Activated T-helper 9 cell treated with anti-CD3 and anti-CD28 coated beads, Interleukin-2, amount 50 U/mL, for 16 hours (primary cell): ENCODE data around the gene SWAP70.
A peak's percentile ranks its signal among the peaks of the same experiment; 100 is the strongest.

ENCODE experiments used
- DNase-seq: peaks from one replicate; pipeline ENCODE4 v3.0.0-alpha.2; 2020; ENCODE audit warnings: low read depth

Gene SWAP70

DNA sequence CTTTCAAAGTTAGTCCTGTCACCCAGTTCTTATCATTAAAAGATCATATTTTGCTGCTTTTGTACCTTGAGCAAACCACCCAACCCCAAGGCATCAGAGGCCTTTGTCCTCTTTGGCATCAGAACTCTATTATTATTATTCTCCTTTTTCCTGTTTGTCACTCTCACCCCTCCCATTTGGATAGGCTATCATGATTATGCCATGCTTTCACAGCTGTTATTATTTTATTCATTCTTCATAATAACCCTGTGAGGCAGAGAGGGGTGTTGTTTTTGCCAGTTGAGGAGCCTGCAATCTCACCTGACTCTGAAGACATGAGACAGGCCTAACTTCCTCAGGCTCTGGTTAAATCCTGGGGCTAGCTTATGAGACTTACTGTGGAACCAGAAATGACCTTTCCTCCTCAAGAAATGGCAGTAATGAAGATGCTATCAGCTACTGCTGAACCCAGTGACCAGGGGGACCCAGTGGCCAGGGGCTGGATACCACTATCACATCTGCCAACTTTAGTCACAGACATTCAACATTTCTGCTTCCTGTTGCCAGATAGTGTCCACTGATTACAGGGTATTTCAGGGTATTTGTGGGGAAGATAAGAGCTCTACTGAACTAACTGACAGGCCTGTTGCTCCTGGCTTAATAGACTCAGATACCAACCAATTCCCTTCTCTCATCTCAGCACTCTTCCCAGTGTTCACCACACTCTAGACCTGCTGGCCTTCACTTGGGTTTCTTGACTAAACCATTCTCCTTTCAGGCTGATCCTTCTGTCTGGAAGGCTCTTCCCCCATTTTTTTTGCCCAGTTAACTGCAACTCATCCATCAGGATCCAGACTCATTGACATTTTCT is 11.8 kb upstream of the SWAP70 start:
- no peak for DNase-seq

DNA sequence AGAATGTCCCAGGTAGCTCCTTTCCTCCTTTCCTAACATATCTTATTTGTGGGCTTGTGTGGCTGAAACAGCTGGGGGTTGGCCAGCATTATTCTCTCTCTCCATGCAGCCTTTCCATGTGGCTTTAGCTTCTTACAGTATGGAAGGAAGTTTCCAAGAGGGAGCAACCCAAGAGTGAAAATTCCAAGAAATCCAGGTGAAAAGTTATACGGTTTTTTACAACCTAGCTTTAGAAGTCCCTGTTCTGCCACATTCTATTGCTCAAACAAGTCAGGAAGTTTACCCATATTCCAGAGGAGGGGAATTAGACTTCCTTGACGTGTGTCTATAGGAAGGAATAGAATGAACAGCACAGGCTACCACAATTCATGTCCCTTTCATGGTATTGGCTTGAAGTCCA is 10.0 kb upstream of the SWAP70 start:
- no peak for DNase-seq

DNA sequence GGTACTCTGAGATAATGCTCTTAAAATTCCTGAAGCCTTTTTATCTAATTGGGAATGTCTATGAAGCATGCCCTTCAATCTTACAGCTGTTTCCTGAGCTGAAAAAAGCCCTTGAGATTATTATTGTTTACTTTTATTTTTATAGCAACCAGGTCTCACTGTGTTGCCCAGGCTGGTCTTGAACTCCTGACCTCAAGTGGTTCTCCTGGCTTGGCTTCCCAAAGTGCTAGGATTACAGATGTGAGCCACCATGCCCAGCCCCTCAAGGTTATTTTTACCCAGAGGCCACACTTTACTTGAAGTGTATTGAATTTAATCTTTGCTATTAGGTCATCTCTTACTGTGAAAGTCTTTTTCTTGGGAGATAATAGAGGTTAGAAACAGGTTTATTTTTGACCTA is 7.0 kb upstream of the SWAP70 start:
- no peak for DNase-seq

DNA sequence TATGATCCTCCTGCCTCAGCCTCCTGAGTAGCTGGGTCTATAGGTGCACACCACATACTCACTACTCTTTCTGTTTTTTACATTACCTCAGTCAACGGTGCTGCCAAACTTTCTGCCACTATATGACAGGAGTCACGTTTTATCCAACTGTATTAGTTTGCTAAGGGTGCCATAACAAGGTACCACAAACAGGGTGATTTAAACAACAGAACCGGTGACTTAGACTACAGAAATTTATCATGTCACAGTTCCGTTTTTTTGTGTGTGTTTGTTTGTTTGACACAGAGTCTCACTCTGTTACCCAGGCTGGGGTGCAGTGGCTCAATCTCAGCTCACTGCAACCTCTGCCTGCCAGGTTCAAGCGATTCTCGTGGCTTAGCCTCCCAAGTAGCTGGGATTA is 6.3 kb upstream of the SWAP70 start:
- no peak for DNase-seq

DNA sequence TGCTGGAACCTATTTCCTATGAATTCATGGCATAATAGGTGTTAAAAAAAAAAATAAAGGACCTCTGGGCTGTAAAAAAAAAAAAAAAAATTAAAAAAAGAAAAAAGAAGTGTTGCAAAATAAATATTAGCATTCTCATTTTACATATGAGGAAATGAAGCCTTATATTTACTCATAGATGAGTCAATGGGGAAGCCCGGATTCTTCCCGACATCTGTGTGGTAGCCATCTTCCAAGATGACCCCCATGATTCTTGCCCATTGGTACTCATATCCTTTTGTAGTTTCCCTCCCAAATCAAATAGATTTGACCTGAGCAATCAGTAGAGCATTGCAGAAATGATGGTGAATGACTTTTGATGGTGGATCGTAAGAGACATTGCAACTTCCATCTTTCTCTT is 3.0 kb upstream of the SWAP70 start:
- no peak for DNase-seq

DNA sequence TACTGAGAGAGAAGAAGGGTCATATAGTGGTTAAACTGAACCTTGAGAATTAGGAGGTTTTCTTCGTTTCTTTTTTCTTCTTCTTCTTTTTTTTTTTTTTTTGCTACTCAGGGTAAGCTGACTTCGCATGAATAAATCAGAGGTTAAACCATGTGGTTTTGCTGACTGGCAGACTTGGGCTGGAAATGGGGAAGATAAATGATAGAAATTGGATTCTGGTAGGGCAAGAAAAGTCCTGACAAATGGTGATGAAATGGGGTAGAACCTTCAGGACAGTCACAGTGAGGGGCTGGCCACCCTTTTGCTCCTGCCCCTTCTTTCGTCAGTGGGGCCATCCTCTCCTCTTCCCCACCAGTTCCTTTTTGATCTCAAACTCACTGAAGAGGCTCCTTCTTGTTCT is 1.6 kb upstream of the SWAP70 start:
- DNase-seq: no peak

DNA sequence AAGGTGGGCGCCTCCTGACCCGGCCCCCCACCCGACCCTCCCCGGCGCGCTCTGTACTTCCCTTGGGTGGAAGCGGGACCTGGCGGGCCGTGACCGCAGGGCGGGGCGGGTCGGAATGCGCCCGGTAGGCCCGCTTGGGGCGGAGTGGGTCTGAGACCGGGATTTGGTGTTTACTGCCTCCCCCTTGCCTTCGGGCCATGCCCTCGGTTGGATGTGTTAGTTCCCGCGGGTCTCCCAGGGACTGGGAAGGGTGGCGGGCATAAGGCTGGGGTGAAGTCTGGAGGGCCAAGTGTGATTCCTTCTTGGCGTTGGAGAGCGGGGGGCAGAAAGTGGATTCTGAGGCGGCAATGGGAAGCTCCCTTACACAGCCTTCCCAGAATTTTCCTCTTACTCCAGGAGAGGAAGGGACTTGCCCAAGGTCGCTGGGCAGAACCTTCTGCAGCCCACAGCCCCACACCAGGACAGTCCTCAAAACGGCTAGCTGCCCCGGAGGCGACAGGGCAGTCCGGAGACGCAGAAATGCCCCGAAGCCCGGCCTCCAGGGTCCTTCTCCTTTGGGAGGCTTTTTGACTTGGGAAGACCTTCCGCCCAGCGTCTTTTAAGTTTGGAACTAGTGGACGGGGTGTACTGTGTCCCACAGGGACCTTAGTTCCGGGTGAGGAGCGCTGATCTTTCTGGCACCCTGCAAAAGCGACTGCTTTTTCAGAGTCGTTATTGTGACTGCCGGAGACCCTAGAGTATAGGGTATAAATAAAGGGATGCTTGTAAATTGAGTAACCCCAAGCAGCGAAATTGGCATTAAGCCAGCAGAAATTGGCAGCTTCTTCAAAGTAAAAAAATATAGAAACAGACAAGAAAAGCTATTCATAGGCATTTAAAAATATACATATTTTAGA is 647 bp downstream of the SWAP70 start:
- peak; percentile 1 for DNase-seq

DNA sequence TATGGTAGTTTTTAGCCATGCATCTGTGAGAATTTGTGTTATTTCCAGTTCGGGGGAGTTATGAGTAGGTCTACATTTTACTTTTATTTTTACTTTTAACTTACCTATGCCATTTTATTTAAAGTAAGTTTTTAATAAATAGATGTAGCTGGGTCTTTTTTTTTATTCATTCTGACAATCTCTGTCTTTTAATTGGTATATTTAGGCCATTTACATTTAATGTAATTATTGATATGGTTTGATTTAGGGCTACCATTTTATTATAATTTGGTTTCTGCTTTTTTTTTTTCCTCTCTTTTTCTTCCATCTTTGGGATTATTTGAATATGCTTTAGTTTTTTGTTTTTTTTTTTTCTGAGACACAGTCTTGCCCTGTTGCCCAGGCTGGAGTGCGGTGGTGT is 1.9 kb downstream of the SWAP70 start:
- DNase-seq: no peak

DNA sequence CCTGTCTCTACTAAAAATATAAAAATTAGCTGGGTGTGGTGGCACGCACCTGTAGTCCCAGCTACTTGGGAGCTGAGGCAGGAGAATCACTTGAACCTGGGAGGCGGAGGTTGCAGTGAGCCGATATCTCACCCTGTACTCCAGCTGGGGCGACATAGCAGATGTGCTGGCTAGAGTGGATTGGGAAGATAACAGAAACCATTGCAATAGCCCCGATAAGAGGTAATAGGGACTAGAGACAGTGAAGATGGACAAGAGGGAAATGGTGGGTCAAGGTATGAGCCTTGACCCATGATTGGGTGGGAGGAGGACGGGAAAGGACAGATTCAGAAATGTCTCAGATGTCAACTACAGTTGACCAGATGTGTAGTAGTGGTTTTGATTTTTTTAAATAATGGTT is 6.1 kb downstream of the SWAP70 start:
- DNase-seq: no peak

DNA sequence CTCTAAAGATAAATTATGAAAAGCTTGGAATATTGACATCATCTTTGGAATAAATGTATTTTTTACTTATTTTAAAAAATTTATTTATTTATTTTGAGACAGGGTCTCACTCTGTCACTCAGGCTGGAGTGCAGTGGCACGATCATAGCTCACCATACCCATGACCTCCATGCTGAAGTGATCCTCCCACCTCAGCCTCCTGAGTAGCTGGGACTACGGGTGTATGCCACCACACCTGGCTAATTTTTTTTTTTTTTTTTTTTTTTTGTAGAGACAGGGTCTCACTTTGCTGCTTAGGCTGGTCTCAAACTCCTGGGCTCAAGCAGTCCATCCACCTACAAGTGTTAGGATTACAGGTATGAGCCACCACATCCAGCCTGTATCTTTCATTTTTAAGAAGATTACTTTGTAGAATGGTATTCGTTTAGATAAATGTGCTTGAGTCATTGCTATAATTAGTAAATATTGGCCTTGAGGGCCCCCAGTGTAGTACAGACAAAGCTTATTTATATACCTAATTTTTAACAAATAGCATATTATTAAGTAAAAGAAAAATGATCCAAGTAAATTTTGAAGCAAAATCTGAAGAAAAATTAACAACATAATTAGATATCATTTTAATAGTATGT is 8.5 kb downstream of the SWAP70 start:
- DNase-seq: no peak

DNA sequence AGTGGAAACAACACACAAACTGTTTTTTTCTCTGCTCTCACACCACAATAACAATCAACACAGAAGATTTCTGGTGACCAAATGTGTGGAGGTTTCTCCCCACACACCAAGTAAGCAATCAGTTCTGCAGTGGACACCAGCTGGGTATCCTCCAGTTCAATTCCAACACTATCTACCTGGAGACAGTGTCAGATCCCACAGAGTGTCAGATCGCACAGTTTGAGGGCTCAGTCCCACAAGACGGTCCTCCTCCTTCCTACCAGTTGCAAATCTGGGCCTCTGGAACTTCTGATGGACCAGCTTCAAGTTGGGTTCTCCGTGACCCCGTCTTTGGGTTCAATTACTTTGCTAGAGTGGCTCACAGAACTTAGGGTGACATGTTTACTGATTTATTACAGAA is 9.0 kb downstream of the SWAP70 start:
- DNase-seq: no peak

DNA sequence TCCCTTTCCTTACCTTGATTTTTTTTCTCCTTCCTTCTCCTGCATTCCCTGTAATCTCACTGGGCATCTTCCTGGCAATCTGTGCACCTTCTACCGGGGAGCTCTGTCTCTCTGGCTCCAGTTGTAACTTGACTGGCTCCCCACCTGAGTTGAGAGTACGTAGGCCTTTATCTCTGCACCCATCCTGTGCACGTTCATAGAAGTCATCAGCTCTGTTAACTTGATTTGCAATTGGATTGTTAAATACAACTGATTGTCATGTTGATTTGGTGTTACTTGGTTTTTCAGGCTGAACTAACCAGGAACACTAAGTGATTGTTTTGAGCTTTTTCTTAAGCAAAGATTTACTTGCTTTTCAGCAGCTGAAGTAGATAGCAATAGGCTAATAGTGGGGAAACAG is 11.8 kb downstream of the SWAP70 start:
- no peak for DNase-seq

DNA sequence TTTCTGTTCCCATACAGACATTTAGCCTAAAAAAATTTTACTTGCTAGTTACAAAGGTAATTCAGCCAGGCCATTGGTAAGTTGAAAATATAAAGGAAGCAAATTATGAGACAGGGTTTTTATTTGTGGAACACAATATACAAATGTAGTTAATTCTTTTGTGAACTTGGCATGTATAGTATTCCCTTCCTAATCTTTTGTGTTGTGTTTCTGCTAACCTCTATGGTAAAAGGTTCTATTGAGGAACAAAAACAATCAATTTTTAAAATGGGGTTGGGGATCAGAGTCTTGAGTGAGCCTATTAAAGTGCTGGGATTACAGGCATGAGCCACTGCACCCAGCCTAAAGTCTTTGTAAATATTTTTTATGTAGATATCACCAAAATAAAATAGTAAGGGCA is 14.1 kb downstream of the SWAP70 start:
- no peak for DNase-seq

DNA sequence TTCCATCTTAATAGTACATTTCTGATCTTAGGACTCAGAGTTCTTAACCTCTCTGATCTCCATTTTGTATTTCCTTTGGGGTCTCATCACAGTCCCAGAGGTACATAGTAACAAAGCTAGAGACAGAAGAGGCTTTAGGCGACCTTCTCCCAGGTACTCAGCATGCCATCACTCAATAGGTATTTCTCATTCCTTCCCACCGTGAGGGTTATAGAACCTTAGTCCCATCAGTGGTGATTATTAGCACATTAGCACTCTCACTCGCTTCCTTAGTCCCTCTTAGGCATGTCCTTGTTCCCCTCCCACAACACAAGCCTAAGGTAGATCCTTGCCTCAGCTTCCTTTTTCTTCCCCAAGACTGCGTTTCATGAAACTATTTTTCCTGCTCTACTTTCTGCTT is 14.7 kb downstream of the SWAP70 start:
- no peak for DNase-seq

DNA sequence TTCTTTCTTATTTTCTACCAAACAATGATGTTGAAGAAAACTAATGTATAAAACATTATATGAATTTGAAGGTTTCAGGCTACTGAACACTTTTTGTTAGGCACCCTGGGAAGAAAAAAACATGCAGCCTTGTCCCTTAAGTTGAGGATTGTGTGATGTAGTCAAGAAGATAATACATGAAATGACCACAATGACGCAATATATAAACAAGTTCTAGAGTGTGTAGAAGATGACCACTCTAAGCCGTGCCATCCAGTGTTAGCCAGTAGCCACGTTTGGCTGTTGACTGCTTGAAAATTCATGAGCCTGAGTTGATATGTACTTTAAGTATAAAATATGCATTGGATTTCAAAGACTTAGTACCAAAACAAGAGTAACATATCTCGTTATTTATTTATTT is 16.2 kb downstream of the SWAP70 start:
- no peak for DNase-seq

DNA sequence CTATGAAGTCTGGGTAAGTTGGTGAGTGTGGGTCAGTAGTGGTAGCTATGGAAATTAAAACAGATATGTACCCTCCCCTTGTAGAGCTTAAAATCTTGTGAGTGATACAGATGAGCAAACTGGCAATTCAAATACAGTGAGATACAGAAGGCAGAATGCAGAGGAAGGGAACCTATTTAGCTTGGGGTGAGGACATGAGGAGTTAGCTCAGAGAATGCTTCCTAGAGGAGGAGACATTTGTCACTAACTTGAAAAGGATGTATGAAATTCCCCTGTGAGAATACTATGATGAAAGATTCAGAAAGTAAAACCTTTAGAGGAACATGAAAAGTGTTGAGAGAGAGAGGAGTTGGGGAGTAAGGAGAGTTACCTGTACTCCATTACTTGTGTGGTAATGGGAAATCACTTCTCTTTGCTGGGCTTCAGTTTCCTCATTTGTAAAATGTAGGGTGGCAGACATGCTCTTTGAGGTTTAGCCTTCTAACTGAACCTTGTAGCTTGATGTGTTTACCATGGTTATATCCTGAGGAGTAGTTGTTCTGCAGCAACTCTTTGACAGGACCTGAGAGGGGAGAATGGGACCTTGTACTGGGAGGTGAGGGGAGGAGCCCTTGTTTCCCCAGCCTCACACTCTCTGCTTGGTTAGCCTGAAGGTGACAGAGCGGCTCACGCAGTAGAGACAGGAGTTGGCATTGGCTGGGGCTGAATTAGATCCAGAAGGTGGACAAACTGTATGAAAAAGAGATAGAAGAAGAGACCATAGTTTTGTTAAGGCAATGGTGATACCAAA is 17.9 kb downstream of the SWAP70 start:
- DNase-seq: no peak

DNA sequence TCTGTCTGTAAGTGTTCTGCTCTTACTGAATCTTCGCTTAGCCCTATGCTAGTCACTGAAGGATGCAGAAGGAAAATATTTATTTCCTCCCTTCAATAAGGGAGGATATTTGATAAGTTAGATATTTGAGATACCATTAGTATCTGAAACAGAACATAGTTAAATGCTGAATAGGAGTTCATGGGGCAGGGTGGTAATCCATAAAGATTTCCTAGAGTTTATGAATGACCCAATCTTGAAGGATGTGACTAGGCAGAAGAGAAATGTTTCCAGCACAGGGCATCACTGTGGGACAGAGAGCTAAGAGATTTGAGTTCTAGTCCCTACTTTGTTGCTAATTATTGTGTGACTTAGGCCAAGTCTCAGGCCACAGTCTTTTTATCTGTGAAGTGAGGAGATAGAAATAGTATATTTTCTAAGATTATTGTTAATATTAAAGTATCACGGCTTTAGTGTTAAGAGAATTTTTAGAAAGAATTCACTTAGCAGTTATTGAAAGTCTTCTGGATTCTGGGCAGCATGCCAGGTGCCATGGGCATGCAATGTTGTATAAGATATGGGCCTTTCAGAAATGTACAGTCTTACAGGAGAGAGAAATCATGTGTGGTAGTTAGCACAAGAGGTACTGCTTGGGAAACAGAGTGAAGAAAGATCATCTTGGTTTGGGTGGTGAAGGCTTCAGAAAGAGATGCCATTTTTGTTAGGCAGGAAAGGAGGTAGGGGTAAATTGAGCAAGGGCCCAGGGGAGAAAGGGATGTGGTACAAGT is 24.0 kb downstream of the SWAP70 start:
- no peak for DNase-seq

DNA sequence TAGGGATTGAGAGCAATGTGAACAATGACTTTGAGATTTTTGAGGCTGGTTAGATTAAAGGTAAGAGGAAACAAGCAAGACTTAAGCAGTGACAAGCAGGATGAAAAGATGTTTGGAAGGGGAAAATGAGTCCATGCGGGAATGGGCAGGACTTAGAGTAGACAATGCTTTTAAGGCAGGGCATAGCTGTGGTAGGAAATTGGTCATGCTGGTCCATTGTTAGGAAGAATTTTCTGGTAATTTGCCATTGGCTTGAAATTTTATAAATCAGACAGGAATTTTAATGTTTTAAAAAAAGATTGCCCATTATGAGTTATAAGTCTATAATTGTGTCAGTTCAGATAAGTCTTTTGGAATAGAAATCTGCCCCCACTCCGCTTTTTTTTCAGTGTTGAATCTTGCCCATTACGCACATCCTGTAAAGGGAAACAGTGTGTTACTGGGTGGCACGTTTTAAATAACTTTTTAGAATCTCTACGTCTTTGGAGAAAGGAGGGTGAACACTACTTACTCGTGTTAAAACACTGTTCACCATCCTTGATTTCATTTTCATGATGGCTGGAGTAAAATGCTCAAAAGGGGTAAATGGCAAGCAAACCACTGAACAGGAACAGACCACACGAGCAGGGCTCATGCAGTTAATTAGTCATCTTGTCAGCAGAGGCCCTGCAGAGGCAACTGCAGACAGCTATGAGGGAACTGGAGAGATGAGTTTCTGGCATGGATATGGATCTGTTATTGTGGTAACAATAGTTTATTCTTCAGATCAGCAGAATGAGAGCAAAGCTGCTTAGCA is 25.0 kb downstream of the SWAP70 start:
- no peak for DNase-seq

DNA sequence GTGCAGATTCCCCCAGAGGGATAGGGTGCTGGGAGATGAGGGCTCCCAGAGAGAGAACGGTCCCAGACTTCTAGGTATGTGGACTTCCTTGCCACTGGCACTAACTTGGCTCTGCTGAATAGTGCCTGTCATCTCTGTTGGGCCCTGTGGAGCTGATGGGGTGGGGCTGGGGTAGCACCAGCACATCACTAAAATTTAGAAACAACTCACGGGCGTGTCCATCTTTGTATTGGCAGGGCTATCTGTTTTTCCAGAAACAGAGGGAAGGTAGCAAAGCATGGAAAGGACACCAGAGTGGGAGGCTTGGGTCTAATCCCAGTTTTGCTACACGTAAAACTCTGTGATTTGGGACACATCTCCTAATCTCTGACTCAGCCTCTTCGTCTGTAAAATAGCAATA is 25.8 kb downstream of the SWAP70 start:
- no peak for DNase-seq

DNA sequence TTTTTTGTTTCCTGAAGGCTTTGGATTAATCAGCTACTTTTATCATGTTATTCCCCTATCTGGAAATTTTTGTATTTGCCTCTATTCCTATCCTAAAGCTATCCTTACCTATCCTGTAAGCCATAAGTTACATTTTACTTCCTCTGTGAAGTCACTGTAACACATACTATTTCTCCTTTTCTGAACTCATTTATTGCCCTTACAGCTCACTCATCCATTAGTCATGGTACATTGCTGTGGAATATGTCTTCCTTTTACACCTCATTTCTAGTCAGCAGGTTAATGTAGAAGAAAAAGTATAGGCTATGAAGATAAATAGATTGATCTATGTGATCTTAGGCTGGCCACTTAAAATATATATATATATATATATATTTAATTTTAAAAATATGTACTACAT is 28.0 kb downstream of the SWAP70 start:
- no peak for DNase-seq
